GDM1 (cell line): ENCODE results near the gene THEM4.

Experiments used
- DNase-seq: peaks from one replicate; lab custom pipeline; 2025; lab: John Stamatoyannopoulos, UW

THEM4 gene

GRCh38 chr1:151837884-151838221, 71.5 kb downstream of the THEM4 start:
- no peak for DNase-seq

GRCh38 chr1:151837197-151837596, 72.1 kb downstream of the THEM4 start:
- no peak for DNase-seq

DNA sequence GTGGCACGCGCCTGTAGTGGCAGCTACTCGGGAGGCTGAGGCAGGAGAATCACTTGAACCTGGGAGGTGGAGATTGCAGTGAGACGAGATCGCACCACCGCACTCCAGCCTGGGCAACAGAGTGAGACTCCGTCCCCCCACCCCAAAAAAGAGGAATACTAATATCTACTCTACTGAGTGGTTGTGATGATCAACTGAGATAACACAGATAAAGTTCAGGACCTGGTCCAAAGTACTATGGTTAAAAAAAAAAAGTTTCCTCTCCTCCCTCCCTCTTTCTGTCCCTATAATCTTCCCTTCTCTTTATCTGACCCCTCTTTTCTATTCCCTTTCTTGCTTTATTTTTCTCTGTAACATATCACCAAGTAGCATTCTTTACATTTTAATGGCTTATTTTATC, 73.7 kb downstream of the THEM4 start:
- no peak for DNase-seq

DNA sequence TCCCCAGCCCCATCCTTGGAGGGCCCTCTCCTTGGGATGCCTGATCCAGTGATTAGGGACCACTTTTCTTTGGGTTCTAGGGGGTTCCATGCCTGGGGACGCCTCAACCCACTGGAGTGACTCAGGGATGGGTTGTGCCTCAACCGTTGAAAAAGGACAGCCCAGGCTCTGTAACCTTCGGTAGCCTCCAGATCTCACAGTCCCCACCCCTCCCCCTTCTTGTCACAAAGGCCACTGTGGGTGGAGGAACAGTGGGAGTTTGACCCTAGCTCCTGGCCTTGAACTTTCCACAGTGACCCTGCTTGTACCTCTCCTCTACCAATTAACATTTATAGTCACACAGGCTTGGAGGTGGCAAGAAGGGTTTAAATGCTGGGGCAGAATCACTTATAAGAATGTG, 75.1 kb downstream of the THEM4 start:
- no peak for DNase-seq

- DNase-seq = no peak
These were observed 76.0 kb downstream of the THEM4 start for GRCh38 chr1:151833172-151833900.

- DNase-seq = no peak
These were observed 76.9 kb downstream of the THEM4 start for GRCh38 chr1:151832318-151832980.

GRCh38 chr1:151831605-151832004, 77.7 kb downstream of the THEM4 start, which contains the start of gene RORC:
Gene RORC, minus strand, starts transcription at chr1:151831802. Its CDS starts 38 bp downstream, at chr1:151831764.
- no peak for DNase-seq

GRCh38 chr1:151831256-151831591, 78.1 kb downstream of the THEM4 start:
- DNase-seq = no peak

GRCh38 chr1:151830055-151830454, 79.3 kb downstream of the THEM4 start:
- no peak for DNase-seq

DNA sequence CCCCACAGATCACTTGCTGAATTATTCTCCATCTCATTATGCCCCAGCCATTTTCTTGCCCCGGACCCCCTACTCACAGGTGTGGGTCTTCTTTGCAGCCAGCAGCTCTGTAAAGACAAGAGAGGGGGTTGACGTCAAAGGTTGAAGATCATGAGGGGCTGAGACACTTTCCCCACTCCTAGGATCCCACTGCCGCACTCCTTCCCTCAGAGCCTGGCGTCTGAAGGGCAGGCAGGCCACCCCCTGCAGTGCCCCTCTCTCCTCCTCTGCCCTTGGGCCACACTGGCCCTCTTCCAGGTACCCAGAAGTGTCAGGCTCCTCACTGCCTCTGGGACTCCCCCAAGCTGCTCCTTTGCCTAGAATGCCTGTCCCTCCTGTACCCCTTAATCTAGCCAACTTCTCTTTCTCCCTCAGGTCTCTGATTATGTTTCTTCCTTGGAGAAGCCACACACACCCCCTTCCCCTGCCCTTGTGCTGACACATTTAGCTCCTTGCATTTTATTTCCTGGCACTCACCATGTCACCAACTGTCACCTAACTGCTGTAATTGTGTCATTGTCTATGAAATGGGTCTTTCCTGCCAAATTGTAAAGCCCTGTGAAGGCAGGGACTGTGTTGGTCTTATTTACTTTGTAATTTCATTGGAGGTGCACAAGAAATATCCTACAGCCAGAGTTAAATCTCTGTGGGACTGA, 79.8 kb downstream of the THEM4 start:
- peak; percentile 44 for DNase-seq

DNA sequence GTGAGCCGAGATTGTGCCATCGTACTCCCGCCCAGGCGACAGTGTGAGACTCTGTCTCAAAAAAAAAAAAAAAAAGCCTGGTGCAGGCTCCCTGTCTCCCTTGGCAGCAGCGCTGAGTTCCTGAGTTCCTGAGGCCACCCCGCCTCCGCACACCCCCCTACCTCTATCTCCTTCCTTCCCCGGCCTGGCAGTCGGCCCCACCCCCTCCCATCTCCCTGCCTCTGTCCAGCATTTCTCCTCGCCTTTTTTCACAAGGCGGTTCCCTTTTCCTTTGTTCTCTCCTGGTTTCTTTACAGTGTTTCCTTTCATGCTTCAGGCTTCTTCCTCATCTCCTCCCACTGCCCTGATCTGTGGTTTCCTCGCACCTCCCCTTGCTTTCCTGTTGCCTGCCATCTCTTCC, 80.4 kb downstream of the THEM4 start:
- DNase-seq = peak; percentile 80

- no peak for DNase-seq
These were observed 81.5 kb downstream of the THEM4 start for GRCh38 chr1:151827853-151828252.

GRCh38 chr1:151825751-151826660, 83.3 kb downstream of the THEM4 start:
- no peak for DNase-seq

DNA sequence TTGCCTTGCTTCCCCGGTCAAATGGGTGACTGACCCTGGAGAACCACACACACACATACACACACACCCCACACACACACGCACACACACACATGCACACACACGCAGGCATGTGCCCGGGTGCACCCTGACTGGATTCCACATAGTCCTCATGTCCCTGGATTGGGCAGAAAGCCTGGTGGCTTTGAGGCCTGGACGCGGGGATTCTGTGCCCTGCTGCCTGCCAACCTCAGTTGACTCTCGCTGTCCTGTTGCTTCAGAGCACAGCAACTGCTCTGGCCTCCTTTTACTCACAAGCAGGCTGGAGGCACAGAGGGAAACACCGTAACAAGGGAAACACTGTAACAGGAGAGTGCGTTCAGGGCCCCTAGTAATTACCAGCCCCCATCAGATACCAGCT, 84.1 kb downstream of the THEM4 start:
- no peak for DNase-seq
